HepG2 (cell line): ENCODE measurements around the gene MRPS5.

Source experiments
- CEBPB ChIP-seq: IDR thresholded peaks from 2 replicates; pipeline ENCODE4 v1.6.1; 2011; ENCODE audit warnings: low read depth, low read length, improper control_type of control experiment, borderline replicate concordance
- FOXK2 ChIP-seq: fragments of 450-650 bp; IDR thresholded peaks from 2 replicates; pipeline ENCODE4 v1.6.1; 2016
- SSRP1 ChIP-seq: IDR thresholded peaks from 2 replicates; pipeline ENCODE4 v1.6.1; 2016; ENCODE audit warnings: control low read depth
- TMF1 ChIP-seq: sonication (generic); formaldehyde crosslinking; IDR thresholded peaks from 2 replicates; pipeline ENCODE4 v1.8.1; 2022; ENCODE audit warnings: low read depth, missing genetic modification reagents
- U2AF1 ChIP-seq: fragments of 200-400 bp; formaldehyde crosslinking; optimal IDR thresholded peaks from 2 replicates; pipeline ENCODE3; 2017; ENCODE audit warnings: mild to moderate bottlenecking, low read depth, low read length
- ZBTB1 ChIP-seq: sonication (generic); formaldehyde crosslinking; IDR thresholded peaks from 2 replicates; pipeline ENCODE4 v1.4.0; 2020; ENCODE audit warnings: missing genetic modification reagents, borderline replicate concordance
- ZNF790 ChIP-seq: sonication (generic); formaldehyde crosslinking; IDR thresholded peaks from 2 replicates; pipeline ENCODE4 v1.8.0; 2022; ENCODE audit warnings: missing genetic modification reagents, mild to moderate bottlenecking, borderline replicate concordance
- TF ChIP-seq, protein P1 (sequence below): IDR thresholded peaks from 2 replicates; pipeline ENCODE4 v1.6.1; 2012; ENCODE audit warnings: inconsistent platforms
- TF ChIP-seq, protein P2 (sequence below): sonication (generic); formaldehyde crosslinking; IDR thresholded peaks from 2 replicates; pipeline ENCODE4 v1.5.0; 2020; ENCODE audit warnings: mild to moderate bottlenecking, missing genetic modification reagents, moderate library complexity

DNA sequence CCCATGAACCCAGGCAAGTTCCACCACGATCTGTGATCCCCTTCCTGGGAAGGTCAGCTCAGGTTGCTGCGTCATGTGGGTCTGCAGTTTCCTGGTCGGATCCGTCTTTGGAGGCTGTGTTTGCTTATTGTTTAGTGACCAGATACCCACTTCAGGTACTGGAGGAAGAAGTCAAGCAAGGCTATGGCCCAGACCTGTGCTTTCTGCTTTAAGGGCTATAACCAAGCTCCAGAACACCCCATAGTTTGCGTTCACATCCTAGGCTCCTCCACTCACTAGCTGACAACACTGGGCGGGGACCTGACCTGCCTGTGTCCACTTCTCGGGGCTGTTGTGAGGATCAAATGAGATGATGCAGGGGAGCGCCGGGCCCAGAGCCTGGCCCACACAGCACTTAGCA lies 52.1 kb downstream of the MRPS5 start:
- TF ChIP-seq, protein P1, sequence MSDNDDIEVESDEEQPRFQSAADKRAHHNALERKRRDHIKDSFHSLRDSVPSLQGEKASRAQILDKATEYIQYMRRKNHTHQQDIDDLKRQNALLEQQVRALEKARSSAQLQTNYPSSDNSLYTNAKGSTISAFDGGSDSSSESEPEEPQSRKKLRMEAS, result no peak
- TF ChIP-seq TMF1 (CRISPR knock-in tag) (no peak), ZBTB1 (CRISPR knock-in tag) (no peak), SSRP1 (CRISPR knock-in tag) (no peak), ZNF790 (CRISPR knock-in tag) (no peak), U2AF1 (no peak), CEBPB (no peak), FOXK2 (no peak)
- TF ChIP-seq, protein P2, sequence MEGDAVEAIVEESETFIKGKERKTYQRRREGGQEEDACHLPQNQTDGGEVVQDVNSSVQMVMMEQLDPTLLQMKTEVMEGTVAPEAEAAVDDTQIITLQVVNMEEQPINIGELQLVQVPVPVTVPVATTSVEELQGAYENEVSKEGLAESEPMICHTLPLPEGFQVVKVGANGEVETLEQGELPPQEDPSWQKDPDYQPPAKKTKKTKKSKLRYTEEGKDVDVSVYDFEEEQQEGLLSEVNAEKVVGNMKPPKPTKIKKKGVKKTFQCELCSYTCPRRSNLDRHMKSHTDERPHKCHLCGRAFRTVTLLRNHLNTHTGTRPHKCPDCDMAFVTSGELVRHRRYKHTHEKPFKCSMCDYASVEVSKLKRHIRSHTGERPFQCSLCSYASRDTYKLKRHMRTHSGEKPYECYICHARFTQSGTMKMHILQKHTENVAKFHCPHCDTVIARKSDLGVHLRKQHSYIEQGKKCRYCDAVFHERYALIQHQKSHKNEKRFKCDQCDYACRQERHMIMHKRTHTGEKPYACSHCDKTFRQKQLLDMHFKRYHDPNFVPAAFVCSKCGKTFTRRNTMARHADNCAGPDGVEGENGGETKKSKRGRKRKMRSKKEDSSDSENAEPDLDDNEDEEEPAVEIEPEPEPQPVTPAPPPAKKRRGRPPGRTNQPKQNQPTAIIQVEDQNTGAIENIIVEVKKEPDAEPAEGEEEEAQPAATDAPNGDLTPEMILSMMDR, result no peak
